Activated CD8-positive, alpha-beta memory T cell treated with anti-CD3 and anti-CD28 coated beads, Interleukin-2, amount 50 U/mL, for 48 hours (primary cell): Measurements from ENCODE around the gene TRIM6.
"Not testable (repeated sequence)": the region's sequence is repeated elsewhere in the genome, so short reads cannot be mapped to it uniquely, and the experiment has no call there.

Source experiments
- DNase-seq: peaks from one replicate; pipeline ENCODE4 v3.0.0-alpha.2; 2020

TRIM6 gene

GRCh38 chr11:5605849-5606248 lies 9.4 kb downstream of the TRIM6 start:
- DNase-seq = no peak

GRCh38 chr11:5608808-5609207 lies 12.4 kb downstream of the TRIM6 start:
- DNase-seq = no peak

GRCh38 chr11:5610446-5610845 lies 14.0 kb downstream of the TRIM6 start:
- no peak for DNase-seq

DNA sequence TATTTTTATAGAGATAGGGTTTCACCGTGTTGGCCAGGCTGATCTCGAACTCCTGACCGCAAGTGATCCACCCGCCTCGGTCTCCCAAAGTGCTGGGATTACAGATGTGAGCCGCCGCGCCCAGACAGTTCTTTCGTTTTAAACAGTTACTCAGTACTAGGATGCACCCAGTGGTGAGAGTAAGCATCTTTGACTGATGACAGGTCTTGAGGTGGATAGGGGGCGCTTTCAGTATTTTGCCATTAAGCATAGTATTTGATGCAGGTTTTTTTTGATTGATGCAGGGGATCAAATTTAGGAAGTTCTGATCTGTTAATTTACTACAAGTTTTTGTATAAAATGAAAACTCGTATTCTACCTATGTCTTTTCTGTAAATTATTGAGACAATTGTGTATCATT lies 15.2 kb downstream of the TRIM6 start:
- no peak for DNase-seq

- no peak for DNase-seq
These were observed 22.4 kb downstream of the TRIM6 start for GRCh38 chr11:5618807-5619206.

DNA sequence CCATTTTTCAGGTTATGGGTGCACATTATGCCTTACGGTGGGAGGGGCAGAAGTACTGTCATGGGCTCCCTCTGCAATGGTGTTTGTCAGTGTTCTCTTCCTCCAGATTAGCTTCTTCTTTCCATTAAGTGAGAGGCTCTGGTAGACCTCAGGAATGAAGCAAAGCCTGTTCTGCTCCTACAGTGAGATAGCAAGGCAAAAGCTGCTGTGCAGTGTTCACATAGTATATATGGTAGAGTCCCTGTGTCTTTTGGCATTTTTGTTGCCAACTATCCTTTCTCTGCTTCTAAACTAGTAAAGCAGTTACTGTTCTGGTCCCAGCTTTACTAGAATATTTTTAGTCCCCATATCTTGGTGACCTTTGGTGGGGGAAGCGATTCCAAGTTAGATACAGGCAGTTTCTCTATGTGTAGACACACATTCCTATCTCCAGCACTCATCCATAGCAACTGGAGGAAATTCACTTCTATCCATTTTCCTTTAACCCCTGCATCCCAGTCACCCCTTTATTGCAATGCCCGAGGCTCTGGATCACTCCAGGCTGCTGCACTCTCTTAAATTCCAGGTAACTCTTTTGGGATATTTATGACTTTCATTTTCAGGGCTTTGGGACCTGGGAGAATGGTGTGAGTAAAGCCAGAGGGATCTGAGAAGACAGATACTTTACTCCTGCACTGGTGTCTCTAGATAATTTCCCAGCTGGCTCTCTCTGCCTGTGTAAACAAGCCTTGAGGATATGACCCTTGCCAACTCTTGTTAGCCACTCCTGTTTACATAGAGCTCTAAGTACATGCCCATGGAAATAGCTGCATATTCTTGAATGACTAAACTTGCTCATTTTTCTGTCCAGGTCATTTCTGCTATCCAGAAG lies 24.4 kb downstream of the TRIM6 start:
- no peak for DNase-seq

GRCh38 chr11:5621580-5621979 lies 25.1 kb downstream of the TRIM6 start:
- no peak for DNase-seq

- no peak for DNase-seq
These were observed 26.4 kb downstream of the TRIM6 start for GRCh38 chr11:5622802-5623201.

GRCh38 chr11:5624489-5625279 lies 28.2 kb downstream of the TRIM6 start, which contains the start of gene TRIM34:
TSS of gene TRIM34 (plus strand) at chr11:5625001. CDS start at chr11:5632332, 7,331 bp downstream.
- DNase-seq = peak; percentile 55

DNA sequence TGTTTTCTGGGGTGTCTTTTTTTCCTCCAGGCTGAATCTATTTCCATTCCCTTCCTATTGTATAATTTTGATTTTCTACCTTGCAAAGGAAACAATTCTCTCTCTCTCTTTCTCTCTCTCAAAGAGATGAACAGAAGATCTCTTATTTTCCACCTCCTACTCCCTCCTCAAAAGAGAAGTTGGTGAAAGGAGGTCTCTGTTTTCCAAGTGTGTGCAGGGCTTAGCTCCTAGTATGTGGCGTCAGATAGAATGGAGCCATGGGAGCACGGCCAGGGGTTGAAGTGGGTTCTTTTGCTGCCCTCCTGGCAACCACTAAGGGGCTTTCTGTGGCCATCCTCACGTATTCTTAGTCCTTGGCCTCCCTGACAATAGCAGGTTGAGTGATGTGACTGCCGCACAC lies 28.8 kb downstream of the TRIM6 start:
- no peak for DNase-seq

DNA sequence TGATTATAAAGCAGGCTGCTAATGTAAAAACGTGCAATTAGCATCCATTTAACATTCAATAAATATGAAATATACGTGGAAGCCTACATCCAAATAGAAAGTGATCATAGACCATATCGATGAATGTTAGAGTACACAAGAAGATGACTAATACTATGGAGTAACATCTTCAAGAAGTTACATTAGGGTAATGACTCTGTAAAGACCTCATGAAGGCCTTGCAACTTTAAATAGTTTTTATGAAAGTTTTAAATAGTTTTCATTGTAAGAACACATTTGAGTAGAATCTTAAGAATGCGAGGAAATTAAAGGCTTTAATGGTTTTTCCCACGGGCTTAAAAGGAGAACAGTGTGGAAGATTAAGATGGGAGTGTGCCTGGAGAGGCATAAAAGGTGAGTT lies 29.8 kb downstream of the TRIM6 start:
- DNase-seq = no peak

- DNase-seq = no peak
These were observed 35.0 kb downstream of the TRIM6 start for GRCh38 chr11:5631417-5631816.

DNA sequence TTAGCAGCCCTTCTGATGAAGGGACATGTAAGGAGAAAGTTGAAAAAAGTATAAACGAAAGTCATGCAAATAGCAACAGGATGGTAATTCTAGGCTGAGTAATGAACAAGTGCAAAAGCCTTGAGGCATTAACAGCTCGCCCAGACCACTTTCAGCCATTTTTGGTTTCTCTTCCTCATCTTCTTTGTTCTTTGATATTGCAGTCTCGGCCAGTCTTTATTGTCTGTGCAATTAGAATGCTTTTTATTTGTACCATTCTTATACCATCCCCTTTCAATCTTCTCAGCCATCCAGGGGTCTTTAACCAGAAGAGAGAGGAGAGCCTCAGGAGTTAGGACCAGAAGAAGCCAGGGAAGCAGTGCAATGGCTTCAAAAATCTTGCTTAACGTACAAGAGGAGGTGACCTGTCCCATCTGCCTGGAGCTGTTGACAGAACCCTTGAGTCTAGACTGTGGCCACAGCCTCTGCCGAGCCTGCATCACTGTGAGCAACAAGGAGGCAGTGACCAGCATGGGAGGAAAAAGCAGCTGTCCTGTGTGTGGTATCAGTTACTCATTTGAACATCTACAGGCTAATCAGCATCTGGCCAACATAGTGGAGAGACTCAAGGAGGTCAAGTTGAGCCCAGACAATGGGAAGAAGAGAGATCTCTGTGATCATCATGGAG lies 35.7 kb downstream of the TRIM6 start:
- no peak for DNase-seq

- no peak for DNase-seq
These were observed 43.5 kb downstream of the TRIM6 start for GRCh38 chr11:5639953-5640352.

- DNase-seq = no peak
These were observed 47.1 kb downstream of the TRIM6 start for GRCh38 chr11:5643585-5643984.

DNA sequence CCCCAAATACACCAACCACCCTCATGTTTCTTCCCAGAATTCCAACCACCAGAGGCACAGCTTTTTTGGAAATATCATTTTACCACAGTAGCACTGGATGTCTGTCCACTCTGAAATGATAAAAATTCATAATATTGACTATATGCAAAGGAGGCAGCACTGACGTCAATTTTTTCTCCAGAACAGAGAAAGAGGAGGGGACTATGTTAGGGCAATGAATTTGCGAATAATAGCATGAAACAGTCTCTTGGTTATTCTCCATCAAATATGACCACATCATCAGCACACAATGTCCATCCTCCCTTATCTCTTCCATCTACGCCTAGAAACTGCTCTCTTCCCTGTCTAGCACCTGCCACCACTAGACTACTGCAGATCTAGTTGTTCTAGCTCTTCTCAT lies 49.7 kb downstream of the TRIM6 start:
- DNase-seq = no peak

GRCh38 chr11:5655474-5655873 lies 59.0 kb downstream of the TRIM6 start:
- DNase-seq = no peak

- not testable (repeated sequence) for DNase-seq
These were observed 60.5 kb downstream of the TRIM6 start for GRCh38 chr11:5656956-5657355.

DNA sequence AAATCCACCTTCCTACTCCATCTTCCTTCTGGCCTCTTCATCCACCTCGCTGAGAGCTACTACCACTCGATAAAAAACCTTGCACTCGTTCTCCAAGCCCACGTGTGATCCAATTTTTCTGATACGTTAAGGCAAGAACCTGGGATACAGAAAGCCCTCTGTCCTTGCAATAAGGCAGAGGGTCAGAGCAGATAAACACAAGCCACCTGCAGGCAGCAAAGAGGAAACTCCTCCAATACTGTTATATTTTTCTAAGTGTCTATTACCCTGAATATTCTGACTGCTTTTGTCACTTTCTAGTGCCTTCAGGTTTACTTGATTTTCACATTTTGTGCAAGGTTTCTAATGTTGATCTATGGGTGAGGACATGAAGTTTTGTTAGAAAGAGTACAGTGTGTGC lies 61.9 kb downstream of the TRIM6 start:
- no peak for DNase-seq
